ENCODE data around the gene ITSN1. TPM values are rescaled to one million over a fixed set of nuclear protein-coding genes. Genes with fewer than 3 reads are reported as not detected.
A peak's percentile ranks its signal among the peaks of the same experiment; 100 is the strongest.

The ITSN1 gene
- total RNA-seq, 1 donor from 2014 or later = 44.0 TPM

DNA sequence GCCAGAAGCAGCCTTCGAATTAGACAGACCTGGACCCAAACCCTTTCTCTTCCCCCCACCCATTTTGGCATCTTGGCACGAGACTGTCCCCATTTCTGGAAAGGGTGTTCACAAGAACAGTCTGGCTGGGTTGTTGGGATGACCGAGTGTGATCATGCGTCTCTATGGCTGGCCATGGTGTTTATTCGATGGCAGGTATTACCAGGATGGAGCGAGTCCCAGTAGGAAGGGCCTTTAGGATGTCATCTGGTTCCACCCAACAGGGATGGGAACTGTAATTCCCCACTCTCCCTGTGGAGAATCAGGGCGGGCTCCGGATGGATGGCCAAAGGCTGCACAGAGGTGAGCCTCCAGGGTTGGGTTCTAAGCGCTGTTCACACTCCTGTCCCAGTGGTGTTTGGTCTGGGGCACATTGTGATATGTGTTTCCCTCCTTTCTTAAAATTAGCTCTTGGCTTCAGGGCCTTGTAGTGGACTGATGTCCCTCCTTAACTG, 306.7 kb downstream of the ITSN1 start:
- DNase-seq (ENCODE audit: extremely low spot score, unreplicated experiment) = peak; percentile 48
- H3K4me1 Mint-ChIP-seq (ENCODE audit: unreplicated experiment) = peaks cover 34% of the 10 kb centered on the region

More for the DNA sequence above, 306.7 kb downstream of the ITSN1 start:
- H3K9me3 Mint-ChIP-seq (ENCODE audit: unreplicated experiment) = peaks cover 4% of the 10 kb centered on the region
- H3K36me3 Mint-ChIP-seq (ENCODE audit: unreplicated experiment) = peaks cover 5% of the 10 kb centered on the region
- peak overlapping the region; percentile 96 for H3K27ac Mint-ChIP-seq (ENCODE audit: unreplicated experiment)
- H3K27me3 Mint-ChIP-seq (ENCODE audit: unreplicated experiment) = no peaks in the 10 kb centered on the region
- TF ChIP-seq, protein P1, sequence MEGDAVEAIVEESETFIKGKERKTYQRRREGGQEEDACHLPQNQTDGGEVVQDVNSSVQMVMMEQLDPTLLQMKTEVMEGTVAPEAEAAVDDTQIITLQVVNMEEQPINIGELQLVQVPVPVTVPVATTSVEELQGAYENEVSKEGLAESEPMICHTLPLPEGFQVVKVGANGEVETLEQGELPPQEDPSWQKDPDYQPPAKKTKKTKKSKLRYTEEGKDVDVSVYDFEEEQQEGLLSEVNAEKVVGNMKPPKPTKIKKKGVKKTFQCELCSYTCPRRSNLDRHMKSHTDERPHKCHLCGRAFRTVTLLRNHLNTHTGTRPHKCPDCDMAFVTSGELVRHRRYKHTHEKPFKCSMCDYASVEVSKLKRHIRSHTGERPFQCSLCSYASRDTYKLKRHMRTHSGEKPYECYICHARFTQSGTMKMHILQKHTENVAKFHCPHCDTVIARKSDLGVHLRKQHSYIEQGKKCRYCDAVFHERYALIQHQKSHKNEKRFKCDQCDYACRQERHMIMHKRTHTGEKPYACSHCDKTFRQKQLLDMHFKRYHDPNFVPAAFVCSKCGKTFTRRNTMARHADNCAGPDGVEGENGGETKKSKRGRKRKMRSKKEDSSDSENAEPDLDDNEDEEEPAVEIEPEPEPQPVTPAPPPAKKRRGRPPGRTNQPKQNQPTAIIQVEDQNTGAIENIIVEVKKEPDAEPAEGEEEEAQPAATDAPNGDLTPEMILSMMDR (IDR thresholded peaks at IDR 0.05) = no peak
- H3K4me3 Mint-ChIP-seq (ENCODE audit: unreplicated experiment) = no peak overlapping the region

Other genes with a start within 250 kb of the ITSN1 start
- 55.4 and 55.6 TPM in 2 replicates for gene IFNGR2, start 239.1 kb upstream of the ITSN1 start, total RNA-seq
- 44.0 and 47.9 TPM in 2 replicates for gene TMEM50B, start 162.5 kb upstream of the ITSN1 start, total RNA-seq
- 2.1 and 2.7 TPM in 2 replicates for gene DNAJC28, start 150.8 kb upstream of the ITSN1 start, total RNA-seq
- gene GART, start 100.4 kb upstream of the ITSN1 start, total RNA-seq = 66.8 and 79.1 TPM in 2 replicates
- 249 and 271 TPM in 2 replicates for gene SON, start 99.5 kb upstream of the ITSN1 start, total RNA-seq
- 18.6 and 19.0 TPM in 2 replicates for gene DONSON, start 53.8 kb upstream of the ITSN1 start, total RNA-seq
- gene CRYZL1, start 760 bp upstream of the ITSN1 start, total RNA-seq = 43.6 and 48.2 TPM in 2 replicates

Data from osteocyte (in vitro differentiated cells).